HG02678 (cell line): Measurements from ENCODE around the gene ACY1.

Source experiments
- ATAC-seq: cut with Tn5 transposase; IDR thresholded peaks from one replicate; pipeline ENCODE4 v1.9.1; 2021; ENCODE audit warnings: mild to moderate bottlenecking, moderate library complexity; ENCODE audit not compliant: unreplicated experiment

The ACY1 gene

DNA sequence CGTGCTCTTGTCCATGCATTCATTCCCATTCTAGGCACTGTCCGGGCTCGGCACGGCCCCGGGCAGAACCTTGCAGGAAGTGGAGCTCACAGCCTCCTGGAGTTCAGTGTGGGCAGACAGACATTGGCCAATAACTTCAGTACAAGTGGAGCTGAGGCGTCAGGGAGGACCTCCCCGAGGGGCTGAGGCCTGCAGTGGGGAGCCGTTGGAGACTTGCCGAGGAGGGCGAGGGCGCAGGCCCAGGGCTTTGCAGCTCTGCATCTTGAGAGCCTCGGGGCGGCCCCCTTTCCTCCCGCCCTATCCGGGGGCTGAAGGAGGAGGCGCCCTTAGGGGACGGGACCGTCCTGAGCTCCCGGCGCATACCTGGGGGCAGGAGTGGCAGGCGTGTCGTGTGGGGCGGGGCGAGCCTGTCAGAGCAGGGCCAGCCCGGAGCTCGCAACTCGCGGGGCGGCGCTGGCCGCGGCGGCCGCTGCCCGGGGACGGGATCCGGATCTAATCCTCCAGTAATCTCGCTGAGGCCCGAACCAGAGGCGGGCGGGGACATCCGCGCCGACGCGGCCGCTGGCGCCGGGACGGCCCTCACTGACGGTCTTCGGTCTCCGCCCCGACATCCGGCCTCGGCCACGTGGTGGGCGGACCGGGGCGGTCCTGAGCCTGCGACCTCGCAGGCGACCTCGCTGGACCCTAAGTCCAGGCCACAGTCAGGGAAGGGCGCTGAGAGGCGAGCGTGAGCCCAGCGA lies at the start of gene ACY1:
Gene ACY1, plus strand, starts transcription at position 698 of the 740 bp plus-strand sequence. CDS start 530 bp downstream, outside the sequence.
- ATAC-seq, result peak; percentile 78

DNA sequence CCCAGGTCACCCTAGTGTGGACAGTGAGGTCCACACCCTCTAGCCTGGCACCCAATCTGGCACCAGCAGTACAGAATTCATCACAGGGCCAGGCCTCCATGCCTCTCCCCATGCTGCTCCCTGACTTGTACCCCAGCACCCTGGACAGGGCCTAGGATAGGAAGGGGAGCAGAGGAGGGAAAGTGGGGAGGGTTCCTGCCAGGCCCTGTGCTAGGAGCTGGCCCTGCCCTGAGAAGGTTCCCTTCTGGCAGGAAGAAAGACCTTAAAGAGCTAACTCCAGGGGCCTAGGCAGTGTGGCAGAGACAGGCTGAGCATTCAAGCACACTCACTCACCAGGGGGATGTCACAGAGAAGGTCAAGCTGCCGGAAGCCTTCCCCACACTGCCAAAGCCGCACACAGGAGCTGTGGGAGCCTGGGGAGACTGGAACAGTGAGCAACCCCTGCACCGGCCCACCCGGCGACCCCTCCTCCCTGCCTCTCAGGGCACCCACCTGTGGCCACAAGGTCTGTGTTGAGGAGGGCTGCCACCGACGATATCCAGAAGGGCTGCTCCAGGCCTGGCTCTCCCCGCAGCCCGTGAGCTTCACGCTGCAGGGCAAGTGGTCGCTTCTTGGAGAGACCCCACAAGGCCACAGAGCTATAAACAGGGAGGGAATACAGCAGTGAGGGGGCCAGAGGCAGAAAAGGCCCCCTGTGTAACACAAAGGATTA lies 49.0 kb upstream of the ACY1 start:
- no peak for ATAC-seq

DNA sequence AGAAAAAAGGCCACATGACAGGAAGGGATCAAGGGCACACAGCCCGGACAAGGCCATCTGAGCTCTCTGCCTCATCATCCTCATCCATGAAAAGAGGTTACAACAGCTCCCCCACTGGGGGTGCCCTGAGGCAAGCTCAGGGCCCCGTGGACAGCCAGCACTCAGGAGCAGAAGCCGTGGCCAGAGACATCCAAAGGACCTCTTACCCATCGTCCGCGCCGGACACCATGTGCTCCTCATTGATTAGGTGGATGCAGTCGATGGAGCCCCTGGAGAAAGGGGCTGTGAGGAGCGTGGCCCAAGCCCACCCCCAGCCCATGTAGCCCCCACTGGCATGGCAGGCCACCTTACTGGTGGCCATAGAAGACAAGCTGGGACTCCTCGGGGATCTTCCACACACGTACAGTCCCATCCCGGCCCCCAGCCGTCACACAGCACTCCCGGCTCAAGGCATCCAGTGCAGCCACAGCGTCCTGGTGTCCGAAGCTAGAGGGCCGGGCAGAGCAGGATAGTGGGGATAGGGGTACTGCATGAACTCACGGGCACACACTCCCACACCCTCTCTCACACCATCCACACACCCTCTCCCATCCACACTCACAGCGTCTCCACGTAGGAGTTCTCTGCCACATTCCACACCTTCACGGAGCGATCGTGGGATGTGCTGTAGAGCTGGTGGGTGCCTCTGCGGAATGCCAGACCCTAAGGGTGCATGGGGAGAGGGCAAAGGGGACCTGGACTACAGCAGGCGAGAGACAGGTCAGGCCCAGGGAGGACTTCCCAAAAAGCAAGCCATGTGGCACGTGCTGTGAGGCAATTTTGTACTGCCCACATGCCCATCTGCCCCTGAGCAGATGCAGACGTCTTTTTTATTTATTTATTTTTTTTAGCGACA lies 48.1 kb upstream of the ACY1 start:
- no peak for ATAC-seq

DNA sequence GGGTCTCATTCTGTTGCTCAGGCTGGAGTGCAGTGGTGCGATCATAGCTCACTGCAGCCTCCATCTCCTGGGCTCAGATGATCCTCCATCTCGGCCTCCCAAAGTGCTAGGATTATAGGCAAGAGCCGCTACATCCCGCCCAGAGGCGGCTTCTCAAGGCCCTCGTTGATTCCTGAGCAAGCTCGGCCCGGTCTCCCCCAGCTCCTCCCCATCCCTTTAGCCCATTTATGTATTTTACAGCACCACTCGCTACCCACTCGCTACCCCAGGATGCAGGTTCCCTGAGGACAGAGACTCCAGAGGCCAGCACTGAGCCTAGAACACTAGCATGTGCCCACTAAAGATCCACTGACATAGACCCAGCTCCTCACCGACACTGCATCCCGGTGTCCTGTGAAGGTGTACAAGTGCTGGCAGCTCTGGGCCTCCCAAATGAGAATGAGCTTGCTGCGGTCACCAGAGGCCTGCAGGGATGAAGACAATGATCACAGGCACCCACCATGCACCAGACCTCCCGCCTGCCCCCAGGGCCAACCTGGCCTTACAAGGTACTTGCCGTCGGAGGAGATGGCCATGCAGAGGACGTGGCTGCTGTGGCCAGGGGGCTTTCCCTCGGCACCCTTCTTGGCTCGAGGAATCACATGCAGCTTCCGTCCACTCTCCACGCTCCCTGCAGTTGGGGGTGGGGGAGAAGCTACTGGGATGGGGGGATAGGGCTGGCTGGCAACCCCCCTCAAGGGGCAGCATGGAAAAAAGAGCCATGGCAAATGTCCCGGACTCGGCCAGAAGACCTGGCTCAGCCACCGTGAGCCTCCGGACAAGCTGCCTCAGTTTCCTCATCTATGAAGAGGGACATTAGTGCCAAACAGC lies 47.2 kb upstream of the ACY1 start:
- ATAC-seq, result no peak

DNA sequence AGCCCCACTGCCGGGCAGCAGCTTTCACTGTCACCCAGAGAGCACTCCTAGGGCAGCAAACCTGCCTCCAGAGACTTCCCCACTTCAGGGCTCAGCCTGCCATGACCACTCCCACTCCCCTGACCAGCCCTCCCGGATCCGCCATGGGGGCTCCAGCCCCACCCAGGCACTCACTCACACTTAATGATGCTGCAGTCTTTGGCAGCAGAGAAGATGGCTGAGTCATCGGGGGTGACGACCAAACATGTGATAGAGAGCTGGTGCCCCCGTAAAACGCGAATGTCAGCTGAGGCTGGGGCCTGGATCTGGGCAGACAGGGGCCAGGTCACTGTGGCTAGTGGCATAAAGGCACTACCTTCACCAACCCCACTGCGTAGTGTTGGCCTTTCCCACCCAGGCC lies 46.3 kb upstream of the ACY1 start:
- ATAC-seq, result no peak

DNA sequence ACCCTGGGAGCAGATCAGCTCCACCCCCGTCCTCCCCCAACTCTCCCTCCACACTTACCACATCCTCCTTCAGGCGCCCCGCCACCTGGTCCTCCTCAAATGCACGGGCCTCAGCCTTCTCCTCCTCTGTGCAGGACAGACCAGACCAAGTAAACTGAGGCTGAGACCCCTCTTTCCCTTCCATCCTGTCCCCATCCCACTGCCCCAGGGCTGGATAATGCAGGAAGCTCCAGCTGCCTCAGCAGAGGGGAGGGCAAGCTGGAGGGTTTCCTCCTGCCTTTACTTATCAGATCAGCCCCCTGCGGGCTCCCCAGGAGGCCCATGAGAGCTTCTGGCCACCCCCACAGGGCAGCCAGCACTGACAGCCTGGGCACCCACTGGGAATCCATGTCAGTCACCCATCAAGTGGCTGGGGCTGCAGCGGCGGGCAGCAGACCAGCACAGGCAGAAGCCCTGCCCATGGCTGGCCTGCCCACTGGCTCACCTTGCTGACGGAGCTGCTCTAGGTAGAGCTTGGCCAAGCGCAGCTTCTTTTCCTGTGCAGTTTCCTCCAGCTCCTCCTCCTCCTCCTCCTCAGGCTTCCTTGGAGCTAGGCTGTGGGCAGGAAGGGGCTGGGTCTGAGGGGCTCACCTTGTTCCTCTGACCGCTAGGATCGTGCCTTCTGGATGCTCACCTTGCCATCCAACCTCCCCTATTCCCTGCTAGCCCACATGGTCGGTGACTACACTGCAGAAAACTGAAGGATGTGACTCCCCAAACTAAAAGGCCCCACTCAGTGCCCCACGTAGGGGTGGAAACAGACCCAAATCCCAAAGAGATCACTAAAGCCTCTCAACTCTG lies 45.5 kb upstream of the ACY1 start:
- no peak for ATAC-seq

DNA sequence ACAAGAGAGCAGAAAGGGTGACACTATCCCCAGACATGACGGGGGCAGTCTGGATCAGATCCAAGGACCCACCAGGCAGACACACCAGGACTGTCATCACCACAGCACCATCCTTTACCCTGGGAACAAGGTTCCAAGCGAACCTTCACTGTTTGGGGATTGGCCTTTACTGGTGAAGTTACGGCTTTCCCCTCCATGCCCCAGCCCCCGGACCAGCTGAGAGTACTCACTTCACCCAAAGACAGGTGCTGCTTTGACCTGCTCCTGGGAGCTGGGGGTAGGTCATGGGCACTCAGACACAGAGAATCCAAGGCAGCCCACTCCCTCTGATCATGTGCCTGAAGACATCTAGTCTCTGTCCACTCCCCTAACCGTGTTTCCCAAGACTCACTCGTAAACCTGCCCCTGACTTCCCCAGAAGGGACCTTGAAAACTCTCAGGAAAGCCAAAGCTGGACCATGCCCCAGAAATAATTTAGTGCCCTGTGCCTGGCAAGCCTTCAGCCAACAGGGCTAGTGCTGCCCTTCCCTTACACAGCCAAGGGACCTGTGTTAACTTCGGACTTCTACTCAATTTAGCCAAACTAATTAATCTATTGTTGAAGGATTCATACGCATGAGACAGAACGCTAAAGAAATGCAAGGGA lies 44.4 kb upstream of the ACY1 start:
- no peak for ATAC-seq

DNA sequence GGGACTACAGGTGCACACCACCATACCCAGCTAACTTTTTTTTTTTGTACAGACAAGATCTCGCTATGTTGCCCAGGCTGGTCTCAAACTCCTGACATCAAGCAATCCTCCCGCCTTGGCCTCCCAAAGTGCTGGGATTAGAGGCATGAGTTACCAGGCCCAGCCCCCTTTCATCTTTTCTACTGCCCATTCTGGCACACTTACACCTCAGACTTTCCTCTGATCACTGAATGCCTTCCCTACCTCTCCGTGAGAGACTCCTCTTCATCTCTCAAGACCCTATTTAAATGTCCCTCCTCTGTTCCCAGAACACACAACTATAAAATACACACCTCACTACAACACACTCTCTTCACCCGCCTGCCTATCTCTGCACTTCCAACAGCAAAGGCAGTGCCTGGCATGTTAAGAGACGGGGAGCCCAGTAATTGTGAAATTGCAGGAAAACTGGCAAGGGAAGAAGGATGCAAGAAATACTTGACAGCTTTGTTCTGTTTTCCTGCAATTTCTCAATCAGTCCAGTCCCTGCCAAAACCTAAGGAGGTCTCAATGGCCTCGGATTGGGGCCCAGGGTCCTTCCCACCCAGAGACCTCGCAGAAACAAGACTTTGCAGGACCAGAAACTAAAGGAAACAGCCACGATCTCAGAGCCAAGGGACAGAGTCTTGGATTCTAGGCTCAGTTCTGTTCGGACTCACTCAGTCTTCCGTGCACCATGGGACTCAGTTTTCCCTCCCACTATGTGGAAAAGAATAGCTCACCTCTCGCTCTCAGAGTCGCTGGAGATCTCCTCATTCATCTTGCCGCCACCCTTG lies 42.5 kb upstream of the ACY1 start:
- no peak for ATAC-seq

DNA sequence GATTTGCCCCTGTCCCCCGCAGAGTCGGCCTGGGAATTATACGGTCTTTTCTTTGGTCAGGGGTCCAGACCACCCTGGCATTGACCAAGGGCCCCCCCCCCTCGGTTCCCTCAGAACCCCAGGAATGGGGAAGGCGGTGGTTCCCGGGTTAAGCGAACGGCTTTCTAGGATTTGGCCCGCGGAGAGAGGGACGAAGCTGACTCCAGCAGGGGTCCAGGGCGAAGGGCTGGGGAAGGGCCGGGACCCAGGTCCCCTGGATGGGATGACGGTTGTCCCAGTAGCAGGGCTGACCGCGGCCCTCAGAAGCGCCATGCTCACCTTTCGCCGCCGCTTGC lies 41.9 kb upstream of the ACY1 start:
- no peak for ATAC-seq

DNA sequence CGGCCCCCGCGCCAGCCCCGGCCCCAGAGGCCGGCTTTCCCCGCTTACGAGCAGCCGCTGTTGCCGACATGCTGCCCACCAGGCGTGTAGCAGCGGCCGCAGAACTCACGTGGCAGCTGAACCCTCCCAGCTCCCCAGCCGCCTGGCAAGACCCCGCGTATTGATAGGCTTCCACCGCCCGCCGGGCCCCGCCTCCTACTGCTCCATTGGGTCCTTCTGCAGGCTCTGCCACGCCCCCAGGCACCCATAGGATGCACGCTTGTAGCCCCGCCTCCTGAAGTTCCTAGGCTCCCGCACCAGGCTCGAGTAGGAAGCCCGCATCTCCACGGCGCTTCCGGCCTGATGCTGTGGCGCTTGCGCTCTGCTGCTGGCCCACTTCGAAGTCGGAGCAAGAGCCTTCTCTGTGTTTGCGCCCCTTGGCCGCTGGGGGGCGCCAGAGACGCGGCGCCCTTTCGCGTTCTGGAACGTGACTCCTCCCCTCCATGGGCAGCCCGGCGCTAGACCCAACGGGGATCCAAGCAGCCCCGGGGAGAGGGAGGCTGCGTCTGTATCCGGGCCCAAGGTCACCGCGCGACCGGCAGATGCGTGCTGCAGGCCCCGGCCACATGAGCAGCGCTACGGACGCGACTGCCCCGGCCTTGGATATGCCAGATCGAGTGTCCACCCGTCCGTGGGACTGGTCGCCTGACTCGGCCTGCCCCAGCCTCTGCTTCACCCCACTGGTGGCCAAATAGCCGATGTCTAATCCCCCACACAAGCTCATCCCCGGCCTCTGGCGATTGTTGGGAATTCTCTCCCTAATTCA lies 41.3 kb upstream of the ACY1 start, which contains the start of the genes PARP3 and RRP9:
Gene PARP3, plus strand, starts transcription at position 566 of the 805 bp plus-strand sequence. CDS start 993 bp downstream, outside the sequence.
Gene RRP9, minus strand, starts transcription at position 107 of the 805 bp plus-strand sequence. Its CDS starts 37 bp downstream, at position 70.
- peak; percentile 90 for ATAC-seq

DNA sequence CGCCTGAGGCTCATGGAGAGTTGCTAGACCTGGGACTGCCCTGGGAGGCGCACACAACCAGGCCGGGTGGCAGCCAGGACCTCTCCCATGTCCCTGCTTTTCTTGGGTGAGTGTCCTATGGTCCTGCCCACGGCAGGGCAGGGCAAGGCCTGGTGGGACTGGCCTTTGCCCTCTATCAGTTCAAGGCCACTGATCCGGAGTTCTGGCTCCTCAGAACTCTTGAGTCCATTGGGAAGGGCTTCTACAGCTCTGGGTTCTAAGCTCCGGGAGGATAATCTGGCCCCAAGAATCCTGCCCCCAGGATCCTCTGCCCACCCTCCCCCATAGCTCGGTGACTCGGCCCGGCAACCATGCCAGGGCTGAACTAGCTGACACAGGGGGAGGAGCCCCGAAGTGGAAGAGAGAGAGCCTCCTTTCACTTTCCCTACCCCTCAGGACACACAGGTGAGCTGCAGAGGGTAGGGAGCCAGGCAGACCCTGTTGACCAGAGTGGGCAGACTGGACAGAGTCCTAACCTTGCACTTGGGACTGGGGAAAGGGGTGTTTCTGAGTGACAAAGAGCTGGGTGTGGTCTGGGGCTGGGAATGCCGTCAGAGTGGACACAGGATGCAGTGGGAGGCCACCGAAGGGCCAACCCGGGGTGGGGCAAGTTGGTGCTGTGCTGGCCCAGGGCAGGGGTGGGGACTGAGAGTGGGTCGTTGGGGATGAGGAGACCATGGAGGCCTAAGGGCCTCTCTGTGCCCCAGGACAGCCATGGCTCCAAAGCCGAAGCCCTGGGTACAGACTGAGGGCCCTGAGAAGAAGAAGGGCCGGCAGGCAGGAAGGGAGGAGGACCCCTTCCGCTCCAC lies 40.5 kb upstream of the ACY1 start:
- ATAC-seq, result no peak

DNA sequence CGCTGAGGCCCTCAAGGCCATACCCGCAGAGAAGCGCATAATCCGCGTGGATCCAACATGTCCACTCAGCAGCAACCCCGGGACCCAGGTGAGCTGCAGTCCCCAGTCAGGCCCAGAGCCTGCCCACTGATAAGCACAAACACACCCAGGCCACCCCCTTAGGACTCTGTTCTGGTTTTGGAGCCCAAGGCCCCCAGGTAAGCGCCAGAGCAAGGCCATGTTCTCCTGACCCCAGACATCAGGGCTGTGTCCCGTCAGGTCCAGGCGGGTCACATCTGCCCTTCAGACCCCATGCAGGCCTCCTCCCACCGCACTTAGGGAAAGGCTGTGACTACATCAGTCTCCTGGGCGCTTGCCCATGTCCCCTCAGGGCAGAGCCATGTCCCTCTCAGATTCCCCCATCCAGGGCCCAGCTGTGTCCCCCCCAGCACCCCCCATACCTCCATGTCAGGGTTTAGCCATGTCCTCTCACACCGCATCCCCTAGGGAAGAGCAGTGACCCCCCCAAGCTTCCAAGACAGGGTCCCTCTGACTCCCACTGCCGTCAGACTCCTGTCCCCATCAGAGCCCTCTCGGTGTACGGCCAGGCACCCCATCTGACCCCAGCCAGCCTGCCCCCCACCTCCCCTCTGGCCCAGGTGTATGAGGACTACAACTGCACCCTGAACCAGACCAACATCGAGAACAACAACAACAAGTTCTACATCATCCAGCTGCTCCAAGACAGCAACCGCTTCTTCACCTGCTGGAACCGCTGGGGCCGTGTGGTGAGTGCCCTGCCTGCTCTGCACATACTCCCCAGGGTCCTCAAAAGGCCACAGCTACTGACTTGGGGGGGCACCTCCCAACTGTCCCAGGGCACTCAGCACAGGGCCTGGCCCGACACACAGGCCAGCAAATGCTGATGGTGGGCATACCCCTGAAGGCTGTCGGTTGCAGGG lies 39.6 kb upstream of the ACY1 start:
- ATAC-seq, result no peak

DNA sequence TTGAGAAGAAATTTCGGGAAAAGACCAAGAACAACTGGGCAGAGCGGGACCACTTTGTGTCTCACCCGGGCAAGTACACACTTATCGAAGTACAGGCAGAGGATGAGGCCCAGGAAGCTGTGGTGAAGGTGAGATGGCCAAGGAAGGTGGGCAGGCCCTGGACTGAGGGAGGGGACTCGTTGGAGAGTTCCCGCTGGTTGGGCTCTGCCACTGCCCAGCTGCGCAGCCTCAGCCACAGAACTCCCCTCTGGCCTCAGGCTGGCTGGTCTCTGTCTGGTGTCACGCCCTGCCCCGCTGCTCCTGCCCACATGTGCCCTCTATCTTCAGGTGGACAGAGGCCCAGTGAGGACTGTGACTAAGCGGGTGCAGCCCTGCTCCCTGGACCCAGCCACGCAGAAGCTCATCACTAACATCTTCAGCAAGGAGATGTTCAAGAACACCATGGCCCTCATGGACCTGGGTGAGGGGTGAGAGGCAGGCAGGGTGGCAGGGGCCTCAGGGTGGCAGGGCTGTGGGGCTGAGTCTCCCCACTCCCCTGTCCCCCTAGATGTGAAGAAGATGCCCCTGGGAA lies 38.8 kb upstream of the ACY1 start:
- no peak for ATAC-seq

DNA sequence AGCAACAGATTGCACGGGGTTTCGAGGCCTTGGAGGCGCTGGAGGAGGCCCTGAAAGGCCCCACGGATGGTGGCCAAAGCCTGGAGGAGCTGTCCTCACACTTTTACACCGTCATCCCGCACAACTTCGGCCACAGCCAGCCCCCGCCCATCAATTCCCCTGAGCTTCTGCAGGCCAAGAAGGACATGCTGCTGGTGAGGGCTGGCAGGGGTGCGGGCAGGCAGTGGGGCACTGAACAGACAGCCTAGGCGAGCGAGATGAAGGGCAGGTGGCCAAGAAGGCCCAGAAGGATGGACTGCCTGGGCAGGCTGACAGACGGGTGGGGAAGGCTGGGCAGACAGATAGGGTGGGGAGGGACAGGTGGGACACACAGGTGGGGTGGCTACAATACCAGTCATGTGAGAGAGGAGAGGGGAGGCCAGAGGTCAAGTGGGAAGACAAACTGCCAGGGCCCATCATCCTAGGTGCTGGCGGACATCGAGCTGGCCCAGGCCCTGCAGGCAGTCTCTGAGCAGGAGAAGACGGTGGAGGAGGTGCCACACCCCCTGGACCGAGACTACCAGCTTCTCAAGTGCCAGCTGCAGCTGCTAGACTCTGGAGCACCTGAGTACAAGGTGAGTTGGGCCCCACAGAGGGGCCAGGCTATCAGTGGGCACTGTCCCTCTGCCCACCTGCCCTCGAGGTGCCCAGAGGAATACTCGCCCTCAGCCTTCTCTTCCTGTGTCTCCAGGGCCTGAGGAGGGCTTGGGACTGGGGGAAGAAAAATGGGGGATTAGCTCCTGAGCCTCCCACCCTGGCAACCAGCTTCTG lies 38.1 kb upstream of the ACY1 start:
- ATAC-seq, result no peak
